Activated CD4-positive, alpha-beta T cell treated with anti-CD3 and anti-CD28 coated beads, Interleukin-10, Interleukin-2, amounts not matched to agents 100 ng/mL and 50 ng/mL, durations not matched to agents 16 hours and 8 hours (primary cell): ENCODE measurements around the gene RASGRP3.

ENCODE experiments used
- DNase-seq: peaks from one replicate; pipeline ENCODE4 v3.0.0-alpha.2; 2020

Gene RASGRP3

DNA sequence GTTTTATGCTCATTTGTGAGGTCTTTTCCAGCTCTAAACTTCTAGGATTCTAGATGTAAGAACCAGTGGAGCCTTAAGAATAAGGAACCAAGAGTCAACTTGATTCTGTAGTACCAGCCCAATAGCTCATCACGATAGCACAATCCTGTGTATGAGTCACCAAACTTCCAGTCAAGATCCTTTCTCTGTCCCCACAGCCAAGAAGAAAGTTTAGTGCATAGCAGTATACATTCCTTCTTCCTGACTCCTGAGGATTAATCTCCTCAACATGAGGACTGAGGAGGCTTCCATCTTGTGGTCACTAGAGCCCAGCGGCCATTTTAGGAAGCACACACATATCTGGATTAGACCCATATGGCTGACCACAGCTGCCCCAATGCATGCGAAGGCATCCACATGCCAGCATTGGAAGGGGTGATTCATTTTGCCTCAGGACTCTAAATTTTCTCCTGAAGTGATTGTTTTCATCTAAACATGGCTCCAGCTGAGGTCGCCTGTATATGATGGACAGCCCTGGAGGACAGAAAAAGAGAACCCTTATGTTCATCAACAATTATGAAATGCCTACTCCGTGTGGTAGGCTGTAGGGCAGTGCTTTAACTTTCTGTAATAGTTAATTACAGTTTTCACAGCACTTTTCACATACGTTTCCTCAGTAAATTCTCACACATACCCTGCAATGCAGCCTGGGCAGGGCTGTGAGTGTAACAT lies 53.5 kb downstream of the RASGRP3 start:
- no peak for DNase-seq

DNA sequence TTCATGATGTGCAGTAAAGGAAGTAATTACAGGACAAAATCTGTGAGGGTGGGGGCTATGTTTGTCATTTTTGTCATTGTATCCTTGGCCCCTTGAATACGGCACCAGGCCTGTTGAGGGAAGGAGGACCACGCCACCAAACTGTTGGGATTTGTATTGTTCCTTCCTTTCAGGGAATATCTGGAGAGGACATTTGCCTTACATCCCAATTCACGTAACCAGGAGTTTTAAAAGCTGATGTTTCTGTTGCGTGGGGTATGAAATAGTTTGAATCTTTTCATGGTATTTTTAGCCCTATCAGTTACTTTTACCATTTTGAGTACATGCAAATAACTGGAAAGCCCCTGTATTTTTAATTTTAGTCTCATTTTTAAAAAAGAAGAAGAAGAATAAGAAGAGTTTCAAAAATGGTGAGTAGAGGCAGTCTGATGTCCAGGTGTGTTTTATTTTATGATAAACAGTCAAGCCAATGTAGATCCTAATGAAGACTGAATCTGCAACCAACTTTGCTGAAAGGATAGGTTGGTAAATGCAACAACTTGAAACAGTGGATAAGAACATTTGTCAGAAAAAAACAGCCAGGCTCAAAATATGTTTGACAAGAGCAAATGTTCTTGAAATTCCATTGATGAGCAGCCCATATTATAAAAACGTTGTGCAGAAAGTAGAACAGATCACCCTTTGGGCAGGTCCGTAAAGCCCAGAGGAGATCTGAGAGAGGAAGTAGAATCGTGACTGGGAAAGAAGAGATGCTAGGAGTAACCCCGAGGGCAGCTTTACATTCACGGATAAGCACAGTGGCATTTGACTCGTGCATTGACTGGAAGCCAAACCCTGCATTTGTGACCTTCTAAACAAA lies 54.5 kb downstream of the RASGRP3 start:
- DNase-seq: no peak

DNA sequence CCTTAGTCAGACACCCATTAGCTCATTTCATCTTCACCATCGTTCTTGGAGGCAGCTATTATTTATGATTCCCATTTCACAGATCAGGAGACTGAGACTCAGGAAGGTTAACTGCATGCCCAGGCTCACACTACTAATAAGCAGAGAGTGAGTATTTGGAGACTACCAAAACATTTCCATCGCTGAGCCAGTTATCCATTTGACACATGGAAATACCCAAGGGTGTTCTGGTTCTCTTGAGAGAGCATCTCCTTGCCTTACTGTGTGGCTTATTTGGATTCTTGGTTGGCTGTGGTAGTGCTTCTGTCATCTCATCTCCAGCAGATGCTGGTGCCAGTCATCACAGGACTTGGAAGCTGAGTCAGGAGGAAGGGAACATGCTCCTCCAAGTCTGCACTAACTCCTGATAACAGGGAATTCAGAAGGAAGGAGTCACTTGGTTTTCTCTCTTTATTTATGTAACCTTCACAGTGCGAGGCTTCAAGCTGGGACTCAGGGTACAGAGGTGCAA lies 55.2 kb downstream of the RASGRP3 start:
- DNase-seq: no peak

DNA sequence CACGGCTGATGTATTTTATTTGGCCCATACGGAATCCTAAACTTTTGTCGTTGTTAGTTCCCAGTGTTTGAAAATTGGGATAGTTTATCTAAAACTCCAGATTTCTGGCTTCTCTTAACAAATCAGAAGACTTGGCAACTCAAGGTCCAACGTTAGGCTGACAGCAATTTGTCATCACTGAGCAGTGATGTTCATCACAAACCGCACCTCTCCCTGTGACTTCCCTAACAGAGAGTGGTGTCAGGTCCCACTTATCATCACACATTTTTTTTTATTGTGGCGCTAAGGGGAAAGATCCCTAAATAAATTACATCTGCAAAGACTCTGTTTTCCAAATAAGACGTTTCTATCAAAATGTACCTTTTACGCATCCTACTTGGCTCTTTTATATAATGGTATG lies 55.7 kb downstream of the RASGRP3 start:
- no peak for DNase-seq

DNA sequence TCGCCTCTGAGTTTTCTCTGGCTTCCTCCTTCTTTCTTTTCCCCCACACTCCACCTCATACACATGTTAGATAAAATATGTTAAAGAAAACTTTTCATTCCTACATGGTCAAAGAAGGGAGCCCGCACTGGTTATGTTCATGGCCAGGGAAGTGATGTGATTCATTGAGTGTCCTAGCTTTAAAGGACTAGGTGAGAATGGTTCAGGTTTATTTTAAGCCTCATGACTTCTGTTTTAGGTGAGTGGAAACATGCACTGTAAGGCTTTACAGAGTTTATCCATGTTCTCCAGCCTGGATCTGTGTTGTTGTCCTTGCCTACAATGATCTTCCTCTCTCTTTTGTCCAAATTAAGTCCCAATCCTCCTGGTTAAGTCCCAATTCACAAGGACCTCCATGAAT lies 56.5 kb downstream of the RASGRP3 start:
- DNase-seq: no peak

DNA sequence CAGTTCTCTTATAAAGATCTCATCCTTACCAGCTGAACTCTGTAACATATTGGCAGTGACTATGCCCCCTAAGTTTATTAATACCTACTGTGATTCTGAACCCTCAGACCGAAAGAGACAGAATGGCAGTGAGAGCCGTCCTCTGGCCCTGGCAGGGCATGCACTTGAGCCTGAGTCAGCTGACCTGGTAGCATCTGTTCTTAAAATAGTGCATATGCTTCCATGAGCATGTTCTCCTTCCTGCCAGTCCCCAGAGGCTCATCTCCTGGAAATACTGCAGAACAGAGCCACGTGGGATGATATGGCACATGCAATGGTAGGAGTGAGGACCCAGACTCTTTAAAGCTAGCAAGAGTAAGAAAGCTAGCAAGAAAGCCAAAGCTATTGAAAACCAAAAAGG lies 59.0 kb downstream of the RASGRP3 start:
- DNase-seq: no peak

DNA sequence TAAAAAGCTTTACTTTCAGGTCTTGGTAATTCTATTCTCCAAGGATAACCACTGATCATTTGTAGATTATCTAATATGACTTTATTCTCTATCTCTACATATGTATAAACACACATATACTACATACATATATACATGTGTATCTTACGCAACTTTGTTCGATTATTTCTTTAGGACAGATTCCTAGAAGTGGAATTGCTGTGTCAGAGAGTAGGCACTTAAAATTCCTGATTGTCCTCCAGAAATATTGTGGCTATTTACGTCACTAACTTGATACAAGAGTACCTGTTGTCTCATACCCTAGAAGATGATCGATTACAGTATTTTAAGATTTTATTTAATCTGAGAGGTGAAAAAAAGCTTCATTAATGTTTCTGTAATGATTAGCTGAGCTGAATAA lies 64.8 kb downstream of the RASGRP3 start:
- DNase-seq: no peak

DNA sequence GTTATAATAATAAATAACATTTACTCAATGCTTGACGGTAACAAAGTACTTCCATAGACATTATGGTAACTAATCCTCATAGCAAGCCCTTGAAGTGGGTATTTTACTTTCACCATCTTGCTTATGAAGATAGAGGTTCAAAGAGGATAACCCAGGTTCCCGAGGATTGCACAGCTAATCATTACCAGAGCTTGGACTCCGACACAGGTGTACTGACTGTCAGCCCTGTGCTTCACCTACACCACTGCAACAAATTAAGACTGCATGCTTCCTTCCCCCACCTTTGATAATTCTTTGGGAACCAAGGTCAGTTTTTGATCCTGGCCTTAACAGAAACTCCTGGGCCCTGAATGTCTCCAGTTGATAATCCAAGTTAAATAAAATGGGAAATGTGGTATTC lies 73.8 kb downstream of the RASGRP3 start:
- DNase-seq: no peak

DNA sequence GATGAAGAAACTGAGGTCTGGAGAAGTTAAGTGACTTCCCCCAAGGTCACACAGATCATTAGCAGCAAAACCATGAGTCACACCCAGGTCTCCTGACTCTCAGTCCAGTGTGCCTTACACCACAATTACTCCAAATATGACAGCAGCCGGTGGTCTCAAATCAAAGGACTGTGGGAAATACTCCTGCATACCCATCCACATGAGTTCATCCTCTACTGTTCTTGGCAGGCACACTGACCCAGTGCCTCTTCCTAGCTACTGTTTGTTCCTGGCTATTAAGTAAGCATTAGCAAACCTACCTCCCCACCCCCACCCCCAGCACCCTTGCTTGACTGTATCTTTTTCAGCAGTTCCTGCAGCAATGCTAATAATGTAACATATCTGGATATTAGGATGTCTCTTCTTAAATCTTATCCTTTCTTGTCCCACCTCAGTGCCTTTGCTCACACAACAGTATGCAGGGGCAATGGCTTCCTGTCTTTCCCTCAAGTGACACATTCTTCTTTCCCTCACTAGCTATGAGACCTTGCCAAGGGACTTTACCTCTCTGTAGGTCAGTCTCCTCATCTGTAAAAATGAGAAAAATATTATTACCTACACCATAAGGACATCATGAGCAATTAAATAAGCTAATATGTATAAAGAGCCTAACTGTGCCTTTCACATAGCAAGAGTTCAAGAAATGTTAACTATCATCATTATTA lies 76.5 kb downstream of the RASGRP3 start:
- DNase-seq: no peak

DNA sequence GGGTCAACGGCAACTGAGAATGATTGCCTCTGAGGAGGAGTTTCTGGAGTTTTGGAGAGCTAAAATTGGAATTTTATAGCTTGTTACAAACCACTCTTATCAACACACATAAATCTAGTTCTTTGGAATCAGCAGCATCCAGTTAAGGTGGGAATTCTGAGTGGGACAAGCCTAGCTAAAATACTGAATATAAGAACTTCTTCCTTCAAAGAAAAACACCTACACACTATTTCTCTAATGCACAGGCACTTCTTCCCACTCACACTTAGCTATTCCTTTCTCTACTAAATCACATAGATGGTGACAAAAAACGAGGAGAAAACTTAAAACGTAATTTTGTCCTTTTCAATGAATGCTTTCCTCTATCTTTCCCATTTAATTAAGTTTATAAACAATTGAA lies 79.2 kb downstream of the RASGRP3 start:
- no peak for DNase-seq

DNA sequence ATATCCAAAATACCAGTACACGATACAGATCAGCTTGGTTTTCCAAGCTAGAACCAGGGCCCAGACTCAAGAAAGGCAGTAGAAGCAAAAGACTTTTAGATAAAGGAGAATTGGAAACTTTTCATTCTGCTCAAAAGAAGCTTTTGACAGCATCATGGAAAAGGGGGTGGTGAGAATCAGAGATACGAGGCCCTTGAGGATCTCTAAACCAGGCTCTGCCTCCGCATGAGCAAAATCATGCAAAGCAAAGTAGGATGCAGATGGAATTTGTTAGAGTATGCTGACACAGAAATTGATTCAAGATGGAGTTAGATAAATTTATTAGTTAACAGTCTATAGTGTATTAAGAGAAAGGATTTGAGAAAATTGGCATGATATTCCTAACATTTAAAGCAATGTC lies 82.9 kb downstream of the RASGRP3 start:
- no peak for DNase-seq

DNA sequence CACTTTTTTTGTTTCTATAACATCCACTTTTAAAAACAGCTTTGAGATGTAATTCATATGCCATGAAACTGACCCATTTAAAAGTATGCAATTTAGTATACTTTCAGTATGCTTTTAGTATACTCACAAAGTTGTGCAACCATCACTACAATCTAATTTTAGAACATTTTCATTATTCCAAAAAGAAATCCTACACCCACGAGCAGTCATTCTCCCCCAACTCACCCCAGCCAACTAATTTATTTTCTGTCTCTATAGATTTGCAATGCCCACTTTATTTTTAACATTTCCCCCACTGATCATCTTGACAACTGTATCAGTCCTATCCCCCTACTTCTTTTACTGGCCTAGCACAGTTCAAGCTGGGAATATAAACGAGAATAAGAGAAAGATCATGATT lies 83.6 kb downstream of the RASGRP3 start:
- DNase-seq: no peak

DNA sequence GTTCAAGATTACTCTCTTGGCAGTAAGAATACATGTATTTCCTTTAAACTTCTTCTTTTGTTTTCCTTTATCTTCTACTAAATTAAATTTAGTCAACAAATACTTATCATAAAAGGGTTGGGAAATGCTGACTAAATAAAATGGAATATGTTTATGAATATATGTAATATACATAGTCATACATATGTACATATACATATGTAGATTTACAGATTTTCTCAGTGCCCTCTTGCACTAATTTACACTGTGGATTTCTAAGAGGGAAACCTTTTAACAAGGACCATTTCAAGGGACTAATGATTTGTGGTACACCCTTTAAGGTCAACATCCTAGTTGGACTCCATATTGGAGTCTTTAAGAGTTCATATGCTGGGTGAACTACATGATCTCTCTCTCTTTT lies 85.4 kb downstream of the RASGRP3 start:
- no peak for DNase-seq

DNA sequence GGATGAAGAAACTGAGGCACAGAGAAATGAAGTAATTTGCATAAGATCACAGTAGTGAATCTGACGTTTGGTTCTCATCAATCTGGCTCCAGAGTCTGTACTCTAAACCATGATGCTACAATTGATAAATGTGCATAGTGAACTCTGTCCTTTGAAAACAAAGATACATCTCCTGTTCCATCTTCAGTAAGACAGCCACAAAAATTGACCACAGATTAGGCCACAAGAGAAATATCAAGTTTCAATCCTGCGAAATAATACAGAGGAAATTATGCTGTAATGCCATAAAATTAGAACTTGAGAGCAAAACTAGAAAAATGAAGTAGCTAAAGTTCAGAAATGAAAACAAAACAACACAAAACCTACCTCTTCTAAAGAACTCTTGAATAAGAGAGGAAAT lies 94.2 kb downstream of the RASGRP3 start:
- no peak for DNase-seq

DNA sequence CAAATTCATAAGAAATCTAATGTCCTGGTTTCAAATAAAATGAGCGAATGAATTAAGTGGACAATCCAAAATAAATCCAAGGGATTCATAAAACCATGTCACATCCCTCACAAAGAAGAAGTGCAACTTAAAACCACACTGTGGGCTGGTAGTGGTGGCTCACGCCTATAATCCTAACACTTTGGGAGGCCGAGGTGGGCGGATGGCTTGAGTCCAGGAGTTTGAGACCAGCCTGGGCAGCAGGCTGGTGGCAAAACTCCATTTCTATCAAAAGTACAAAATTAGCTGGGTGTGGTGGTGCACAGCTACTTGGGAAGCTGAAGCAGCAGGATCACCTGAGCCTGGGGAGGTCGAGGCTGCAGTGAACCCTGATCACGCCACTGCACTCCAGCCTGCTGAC lies 97.2 kb downstream of the RASGRP3 start:
- no peak for DNase-seq

DNA sequence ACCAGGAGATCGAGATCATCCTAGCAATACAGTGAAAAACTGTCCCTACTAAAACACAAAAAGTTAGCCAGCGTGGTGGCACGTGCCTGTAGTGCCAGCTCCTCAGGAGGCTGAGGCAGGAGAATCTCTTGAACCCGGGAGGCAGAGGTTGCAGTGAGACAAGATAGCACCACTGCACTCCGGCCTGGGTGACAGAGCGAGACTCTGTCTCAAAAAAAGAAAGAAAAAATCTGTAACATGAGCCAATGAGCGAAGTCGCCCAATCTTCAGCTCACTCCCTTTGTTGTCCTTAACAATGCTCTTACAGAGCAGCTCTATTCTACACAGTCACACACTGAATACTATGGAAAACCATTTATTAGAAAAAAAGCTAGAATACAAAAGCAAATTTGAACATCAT lies 100.6 kb downstream of the RASGRP3 start:
- DNase-seq: no peak

DNA sequence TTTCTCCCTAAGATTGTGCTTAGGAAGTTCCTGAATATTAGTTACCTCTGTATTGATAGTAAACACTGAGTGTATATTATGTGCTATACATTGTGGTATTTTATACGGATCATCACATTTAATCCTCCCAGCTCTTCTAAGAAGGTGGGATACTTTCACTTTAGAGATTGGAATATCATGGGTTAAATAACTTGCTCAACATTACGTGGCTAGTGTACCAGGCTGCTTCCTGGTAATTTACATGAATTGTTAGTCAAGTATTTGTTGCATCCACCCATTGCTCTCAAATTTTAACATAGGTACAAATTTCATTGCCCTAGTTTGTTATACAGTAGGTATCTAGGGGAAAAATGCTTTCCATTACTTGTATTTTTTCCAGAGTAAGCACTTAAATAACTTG lies 101.2 kb downstream of the RASGRP3 start:
- DNase-seq: no peak

DNA sequence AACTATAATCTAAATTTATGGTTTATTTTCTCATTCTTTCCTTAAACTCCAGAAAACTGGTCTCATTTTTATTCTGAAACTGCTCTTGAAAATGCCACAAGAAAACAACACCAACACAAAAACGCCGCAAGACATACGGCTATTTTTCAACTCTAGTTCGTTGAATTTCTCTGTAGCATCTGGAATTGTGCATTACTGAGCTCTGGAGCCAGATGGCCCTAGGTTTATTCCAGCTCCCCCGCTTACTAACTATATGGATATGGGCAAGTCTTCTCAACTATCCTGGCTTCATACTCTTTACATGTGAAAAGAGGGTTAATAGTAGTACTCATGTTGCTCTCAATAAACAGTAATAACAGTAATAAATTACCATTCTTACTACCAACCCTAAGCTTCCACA lies 102.8 kb downstream of the RASGRP3 start:
- DNase-seq: no peak

DNA sequence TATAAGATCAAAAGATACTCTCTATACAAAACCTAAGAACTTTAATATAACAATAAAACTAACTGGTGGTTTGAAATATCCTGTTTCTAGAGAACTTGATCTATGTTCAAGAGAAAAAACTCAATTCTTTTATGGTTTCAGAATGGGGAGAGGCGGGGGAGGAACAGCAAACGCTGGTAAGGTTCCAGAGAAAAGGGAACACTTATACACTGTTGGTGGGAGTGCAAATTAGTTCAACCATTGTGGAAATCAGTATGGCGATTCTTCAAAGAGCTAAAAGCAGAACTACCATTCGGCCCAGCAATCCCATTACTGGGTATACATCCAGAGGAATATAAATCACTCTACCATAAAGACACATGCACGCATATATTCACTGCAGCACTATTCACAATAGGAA lies 105.4 kb downstream of the RASGRP3 start:
- DNase-seq: no peak

DNA sequence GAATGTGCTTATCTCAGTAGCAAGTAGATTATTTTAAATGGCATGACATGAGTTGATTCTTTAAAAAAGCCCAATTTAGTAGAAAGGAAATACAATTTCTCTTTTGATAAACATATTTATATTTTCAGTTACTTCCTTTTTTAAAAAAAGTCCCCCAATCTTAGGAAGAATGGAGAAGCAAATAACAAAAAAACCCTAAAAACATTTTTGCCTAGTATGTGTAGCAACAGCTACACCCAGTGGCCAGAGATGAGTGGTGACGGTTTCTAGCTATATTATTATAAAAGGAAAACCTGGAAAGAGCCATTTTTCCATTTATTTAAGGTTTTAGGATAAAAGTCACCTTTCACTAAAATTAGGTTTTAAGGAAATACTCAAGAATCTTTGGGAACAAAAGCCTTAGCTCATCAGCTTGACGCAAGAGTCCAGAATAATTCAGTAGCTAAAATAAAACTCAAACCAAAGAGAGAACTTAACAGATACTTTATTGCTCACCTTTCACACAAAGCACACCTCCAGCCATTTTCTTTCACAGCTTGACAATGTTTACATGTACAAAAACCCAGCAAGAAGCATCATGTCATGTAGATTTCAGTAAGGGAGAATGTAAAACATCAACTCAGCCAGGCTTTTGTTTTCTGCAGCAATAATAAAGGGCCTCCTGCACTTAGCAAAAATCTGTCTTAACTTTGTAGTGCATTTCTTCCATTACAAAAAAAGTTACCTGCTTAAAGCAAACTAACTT lies 106.9 kb downstream of the RASGRP3 start:
- peak; percentile 31 for DNase-seq

DNA sequence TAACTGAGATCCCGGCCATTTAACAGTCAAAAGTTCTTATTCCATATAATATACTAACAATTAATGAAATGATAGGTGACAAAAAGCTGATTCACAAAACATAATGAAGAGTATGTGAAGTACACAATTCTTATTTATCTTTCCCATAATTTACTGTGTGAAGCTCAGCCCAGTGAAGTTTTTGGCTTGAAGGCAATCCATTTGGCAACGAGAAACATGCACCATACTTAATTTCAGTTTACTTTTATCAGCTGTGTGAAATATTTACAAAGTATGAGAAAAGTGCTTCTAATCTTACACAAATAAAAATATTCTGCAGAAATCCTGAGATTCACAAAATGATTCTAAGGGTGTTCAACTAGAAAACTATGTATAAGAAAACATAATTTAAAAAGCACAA lies 110.3 kb downstream of the RASGRP3 start:
- DNase-seq: no peak

DNA sequence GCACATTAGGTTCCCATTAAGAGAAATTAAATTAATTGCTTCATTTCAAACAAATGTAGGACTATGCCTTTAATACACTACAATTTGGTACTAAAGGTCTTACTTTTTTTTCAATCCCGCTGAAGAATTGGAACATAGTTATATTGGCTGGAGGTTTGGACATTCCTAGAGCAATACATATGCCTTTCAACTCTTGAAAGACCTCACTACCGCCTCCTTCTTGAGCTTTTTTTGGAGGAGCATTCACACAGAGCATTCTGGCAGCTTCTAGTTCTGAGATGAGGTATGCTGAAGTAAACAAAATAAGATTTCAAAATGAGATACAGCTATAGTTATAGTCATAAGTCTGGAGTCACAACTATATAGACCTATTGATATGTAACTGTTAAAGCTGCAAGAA lies 111.8 kb downstream of the RASGRP3 start:
- DNase-seq: no peak

DNA sequence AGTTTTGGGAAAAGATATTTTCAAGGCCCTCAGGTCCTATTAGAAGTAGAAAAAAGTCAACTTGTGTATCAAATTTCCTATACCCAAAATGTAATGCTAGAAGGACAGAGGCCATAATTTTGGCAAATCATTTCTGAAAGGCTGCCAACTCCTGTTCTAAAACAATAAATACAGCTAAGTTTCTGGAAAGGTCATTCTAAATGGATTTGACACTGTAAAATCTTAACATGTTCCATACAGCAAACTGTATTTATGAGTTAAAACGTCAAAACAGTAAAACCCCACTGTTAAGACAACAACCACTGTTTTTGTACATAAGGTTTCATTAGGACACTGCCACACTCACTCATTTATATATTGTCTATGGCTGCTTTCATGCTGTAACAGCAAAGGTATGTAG lies 113.0 kb downstream of the RASGRP3 start:
- no peak for DNase-seq
